ENCODE results near the gene KIF5A.
A peak's percentile ranks its signal among the peaks of the same experiment; 100 is the strongest.

The KIF5A gene

DNA sequence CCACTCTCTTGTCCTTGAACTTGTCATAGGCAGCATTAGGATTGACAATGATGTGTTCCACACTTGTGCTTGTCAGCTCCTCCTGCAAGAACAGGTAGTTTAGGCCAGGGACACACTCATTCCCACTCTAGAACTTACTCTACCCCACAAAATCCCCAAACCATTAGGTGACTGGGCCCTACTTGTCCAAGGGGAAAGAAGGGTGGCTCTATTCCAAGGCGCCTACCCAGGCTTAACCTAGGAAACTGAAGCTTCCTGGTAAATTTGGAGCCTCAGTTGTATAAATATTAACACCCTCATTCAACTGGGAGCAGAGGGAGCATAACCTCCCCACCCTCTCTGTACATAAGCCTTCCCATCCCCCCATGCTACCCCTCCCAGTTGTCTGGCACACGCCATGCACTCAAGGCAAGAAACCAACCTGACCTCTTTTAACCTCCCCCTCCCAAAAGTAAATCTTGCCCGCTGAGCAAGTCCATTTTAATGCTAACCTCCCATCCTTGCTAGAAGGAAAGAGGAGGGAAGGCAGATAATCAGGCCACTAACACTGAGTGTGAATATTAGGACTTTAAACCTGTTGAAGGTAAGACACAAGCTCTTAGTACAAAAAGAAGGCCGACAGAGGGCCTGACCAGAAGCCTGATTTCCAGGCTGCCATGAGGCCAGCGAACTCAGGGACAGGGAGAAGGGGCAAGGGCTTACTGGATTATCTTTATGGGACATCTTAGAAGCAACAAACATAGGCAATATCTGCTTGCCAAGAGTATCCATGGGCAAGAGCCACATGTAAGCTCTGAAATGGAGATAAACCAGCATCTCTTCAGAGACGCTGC, 13.9 kb upstream of the KIF5A start:
- DNase-seq, result no peak

DNA sequence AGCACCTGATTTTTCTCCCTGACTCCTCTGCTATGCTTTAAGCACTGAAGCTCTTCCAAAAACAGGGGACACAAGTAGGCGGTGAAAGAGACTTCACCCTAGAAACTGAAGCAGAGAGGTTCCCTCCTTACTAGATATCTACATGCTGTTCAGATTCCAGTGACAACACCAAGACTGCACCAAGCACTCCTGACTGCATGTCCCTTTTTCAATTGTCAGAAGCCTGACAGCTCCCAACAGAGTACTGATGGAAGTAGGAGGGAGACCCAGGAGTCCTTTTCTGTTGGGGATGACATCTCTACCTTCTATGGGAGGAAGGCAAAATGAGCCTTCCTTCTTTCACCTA, 13.3 kb upstream of the KIF5A start:
- DNase-seq, result no peak

DNA sequence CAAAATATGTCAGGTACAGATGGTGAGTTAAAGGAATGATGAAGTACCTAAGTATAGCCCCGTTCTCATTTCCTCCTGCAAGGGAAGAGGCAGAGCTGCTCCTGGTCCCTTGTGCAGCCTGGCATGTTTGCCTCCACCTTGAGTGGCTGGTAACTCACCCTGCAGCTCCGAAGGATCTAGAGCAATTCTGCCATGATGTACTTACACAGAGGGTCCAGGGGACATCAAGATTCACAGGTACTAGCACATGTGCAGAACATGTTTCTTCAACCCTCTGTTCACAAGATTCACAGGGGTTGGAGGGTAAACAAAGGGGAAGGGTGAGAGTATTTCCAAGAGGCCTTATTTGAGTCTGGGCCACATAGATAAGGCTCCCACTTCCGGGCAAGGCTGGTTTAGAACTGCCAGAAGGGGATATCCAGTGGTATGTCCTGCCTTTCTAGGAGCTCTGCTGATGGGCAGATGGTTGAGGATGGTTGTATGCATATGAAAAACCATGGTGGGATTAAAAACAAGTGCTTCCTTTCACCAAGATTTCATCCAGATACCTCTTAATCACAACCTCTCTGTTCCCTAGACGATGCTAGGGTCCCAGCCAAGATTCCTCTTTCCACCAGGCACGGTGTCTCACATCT, 10.6 kb upstream of the KIF5A start:
- DNase-seq, result no peak

DNA sequence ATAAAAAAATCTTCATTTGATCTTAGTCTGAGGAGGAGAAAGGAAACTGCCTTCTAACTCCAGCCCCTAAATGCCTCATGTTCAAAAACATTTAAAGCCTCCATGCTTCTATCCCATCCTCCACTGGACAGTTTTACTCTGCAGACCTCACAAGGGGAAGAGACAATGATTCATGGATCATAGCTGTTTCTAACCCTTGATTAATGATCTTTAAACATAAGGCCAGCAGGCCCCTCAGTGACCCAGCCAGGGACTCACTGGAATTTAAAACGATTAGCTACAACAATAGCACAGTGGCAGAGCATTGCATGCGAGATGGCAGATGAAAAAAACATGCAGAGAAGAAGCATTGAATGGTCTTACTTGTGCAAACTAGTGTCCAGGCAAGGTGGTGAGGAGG, 8.8 kb upstream of the KIF5A start:
- DNase-seq, result no peak

DNA sequence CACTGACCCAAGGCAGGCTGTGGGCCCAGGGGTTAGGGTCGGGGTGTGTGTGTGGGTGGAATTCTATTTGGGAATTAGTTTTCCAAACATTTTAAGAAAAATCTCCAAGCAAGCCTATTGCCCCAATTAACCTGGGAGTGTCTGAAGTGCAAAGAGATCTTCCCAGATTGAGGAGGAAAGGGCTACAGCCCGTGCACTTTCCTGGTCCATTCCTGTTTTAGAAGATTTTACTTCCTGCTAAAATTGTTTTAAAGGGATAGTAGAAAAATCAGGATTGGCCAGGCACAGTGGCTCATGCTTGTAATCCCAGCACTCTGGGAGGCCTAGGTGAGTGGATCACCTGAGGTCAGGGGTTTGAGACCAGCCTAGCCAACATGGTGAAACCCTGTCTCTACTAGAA, 8.1 kb upstream of the KIF5A start:
- no peak for DNase-seq

DNA sequence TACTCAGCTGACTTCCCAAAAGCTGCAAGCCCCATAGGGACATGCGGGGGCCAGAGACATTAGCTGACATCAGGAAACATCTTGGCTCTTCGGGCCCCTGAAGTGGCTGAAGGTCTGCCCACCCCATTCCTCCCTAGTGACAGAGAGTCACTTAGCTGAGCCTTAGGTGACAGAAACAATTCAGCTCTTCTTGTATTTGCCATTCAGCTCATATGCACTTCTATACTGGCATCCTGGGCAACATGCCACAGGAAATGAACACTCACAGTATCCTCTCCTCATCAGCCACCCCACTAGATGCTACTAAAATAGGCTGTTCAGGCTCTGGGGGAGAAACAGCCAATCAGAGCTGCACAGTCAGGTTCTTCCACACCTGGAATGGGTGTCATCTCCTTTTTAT, 6.3 kb upstream of the KIF5A start:
- no peak for DNase-seq

DNA sequence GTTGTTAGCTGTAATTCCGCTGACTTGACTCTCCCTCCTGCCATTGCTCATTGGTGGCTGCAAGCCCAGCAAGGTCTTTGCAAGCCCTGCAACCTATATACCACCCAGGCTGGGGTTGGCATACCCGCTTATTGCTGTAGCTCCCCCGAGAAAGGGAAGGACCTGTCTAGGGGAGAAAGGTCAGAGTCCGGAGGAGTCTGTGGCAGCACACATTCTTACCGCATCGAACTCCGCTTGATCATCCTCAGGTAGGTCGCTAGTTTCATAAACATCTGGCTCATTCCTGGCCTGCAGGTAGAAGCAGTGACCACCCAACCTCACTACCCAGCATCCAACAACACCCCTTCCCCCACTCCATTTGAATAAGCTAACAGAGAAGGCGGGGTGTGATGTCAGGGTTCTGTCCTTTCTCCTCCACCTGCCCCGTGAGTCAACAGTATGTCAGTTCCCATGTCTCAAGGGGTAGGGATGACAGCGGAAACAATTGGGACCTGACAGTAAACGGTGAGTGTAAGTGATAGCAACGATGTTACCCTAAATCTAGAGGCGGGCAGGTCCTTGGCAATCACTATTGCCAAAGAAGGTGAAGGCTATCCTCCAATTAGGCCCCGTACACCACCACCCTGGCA, 3.9 kb upstream of the KIF5A start:
- no peak for DNase-seq

DNA sequence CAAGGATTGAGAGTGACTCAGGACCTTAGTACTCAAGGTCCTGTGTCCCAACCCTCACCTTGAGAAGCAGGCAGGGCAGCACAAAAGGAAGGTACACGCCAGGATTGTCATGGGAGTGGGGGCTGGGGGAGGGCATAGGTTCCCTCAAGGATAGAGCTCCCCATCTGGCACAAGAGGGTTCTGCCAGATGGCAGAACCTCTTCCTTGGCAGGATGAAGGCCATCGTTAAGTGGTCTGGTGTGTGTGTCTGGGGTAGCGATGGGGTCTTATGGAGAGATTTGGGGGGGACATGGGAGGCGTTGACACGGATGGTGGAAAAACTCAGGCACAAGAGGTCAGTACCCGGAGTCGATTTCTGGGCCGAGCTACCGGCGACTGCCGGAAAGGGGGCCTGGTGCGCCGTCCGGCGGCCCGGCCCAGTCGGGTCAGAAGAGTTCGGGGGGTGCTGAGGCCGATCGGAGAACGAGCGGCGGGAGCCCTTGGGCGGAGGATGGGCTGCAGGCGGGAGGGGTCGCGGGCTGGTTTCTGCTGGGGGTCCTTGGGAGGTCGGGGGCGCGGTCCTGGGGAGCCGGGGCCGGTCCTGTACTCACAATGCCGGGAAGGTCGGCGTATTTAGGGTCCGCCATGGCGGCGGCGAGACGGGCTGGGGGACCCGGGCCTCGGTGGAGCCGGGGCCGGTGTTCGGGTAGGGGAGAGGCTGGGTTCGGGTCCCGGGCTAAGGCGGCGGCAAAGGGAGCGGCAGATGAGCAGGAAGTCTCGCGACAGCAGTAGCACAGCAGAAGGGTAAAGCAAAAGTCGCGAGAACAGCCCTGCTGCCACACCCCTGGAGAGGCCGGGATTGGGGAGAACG, 3.2 kb upstream of the KIF5A start, which contains the start of gene DCTN2:
TSS of gene DCTN2 (minus strand) at position 755 of the 850 bp plus-strand sequence. CDS start at position 626, 129 bp downstream.
- peak; percentile 89 for DNase-seq

DNA sequence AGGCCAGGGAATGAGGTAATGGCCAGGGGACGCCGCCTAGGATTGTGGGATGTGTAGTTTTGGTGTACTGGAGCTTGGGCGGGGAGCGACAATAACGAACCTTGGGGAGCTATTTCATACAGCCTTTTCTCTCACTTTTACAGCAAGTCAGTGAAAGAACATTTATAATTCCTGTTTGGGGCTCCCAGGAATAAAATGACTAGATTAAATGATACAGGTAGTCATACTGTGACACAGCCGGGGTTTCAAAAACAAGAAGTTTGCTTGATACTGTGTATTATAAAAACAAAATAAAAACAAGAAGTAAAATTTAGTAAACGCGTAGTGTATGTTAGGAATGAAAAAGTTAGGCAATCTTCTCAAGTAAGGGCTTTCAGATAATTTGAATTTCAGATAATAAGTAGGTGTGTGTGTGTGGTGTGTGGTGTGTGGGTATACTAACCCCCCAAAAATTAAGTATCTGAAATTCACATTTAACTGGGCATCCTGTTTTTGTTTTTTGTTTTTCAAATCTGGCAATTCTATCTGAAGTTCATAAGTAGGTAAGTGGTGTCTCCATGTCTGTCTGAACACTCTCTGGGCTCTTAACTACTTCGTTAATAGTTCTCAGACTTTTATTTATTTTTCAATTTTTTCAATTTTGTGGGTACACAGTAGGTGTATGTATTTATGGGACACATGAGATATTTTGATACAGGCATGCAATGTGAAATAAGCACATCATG, 2.4 kb upstream of the KIF5A start:
- no peak for DNase-seq

DNA sequence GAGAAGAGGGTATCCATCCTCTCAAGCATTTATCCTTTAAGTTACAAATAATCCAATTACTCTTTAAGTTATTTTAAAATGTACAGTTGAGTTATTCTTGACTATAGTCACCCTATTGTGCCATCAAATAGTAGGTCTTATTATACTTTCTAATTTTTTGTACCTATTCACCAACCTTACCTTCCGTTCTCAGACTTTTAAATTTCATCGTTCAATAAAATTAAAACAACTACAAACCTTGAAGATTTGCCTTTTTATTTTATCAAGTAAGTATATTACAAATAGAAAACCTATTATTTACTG, 1.9 kb upstream of the KIF5A start:
- no peak for DNase-seq

DNA sequence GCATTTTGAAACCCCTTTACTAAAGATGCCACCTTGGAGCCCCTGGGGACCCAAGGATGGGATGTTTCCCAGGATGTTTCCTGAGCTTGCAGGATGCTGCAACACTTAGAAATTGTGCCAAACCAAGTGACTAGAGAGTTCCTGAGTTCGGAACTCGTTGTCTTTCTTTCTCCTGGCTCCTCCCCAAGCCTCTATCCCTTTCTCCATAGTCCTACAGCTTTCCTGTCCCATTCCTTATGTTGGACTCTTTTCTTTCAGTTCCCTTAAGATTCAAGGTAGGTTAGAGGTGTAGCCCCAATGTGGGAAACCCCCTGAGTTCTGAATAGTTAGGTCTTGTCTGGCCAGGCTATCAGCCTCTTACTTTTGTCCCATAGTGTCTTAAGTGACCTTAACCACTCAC, 1.4 kb upstream of the KIF5A start:
- no peak for DNase-seq

DNA sequence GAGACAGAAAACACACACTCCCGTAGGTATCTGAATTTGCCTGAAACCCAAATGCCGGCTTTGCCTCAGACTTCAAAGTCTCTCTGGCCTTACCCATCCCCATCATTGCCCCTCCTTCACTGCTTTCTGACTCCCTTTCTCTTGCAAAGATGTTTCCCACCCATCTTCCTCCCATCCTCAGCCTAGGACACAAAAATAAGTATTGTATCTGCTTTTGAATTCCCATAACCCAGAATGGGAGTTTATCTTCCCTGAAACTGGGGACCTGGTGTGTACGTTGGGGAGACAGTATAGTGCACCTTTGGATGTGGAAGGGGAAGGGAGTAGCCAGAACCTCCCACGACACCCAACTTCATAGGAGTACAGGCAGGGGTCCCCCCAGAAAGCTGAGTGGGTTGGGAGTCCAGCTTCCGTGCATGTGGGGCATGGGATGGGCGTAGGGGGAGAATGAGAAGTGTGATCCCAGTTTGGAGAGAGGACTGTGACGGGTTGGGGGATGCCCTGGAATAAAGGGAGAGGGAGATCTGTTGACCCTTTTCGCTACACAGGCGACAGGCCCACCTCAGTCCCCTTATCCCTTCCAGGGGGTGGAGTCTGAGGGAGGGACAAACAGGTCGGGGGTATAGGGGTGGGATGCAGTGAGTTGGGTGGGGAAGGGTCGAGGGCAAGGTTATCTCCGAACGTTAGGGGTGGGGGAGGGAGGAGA, 488 bp upstream of the KIF5A start:
- DNase-seq, result no peak

DNA sequence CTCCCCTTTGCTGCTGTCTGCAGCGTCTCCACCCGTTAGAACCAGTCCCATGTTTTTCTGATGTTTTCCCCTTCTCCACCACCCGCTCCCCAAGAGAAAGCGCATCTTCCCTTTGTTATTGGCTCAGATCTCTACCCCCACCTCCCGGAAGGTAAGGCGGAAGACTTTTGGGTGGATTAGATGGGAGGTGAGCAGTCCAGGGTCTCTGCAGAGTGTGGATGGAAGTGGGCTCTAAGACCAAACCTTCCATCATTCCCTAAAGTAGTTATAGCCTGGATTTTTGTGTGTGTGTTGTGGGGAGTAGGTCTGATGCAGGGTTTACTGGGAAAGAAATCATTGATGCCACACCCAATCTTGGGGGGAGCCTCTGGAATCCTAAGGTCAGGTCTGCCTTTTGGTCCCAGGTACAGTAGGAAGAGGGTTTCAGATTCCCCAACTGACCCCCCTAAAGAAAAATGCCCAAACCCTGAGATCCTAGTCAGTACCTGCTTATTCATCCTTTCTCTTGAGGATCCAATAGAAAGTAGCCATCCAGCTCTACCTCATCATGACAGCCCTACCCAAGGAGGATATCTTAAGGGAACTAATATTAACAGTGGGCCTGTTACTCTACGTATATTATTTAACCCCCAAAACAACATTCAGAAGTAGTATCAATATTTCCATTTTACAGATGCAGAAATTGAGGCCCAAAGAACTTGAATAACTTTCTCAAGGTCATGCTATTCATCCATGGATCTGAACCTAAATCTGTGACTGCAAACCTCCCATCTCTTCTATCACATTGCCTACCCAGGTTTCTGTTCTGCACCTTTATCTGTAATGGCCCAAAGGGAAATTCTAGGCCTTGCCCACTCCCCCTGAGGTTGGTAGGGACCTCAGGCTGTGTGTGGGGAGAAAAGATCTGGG, 1.1 kb downstream of the KIF5A start:
- no peak for DNase-seq

DNA sequence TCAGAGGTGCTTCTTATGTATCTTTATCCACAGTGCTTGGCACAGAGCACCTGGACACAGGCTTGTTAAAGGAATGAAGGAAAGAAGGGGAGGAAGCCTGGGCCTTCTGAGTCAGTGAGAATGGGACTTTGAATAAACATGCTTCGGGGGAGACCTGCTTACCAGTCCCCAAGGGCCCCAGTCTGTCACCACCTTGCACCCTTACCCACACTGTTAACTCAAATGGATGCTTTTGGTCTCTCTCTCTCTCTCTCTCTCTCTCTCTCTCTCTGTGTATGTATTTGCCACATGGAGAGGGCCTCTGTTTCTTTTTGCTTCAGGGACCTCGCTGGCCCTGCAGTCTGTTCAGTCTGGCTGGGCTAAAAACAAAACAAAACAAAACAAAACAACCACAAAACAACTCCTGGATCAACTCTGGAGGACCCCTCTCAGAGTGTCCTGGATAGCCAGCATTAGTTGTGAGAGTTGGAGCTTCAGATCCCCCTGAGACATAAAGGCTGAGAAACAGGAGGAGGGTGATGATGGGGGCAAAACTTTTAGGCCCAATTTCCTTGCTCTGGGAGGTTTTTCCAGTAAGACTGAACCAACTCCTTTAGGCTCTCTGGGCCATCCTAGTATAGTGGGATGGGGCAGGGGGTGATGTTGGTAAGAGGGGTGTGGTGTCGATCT, 1.9 kb downstream of the KIF5A start:
- DNase-seq, result no peak

DNA sequence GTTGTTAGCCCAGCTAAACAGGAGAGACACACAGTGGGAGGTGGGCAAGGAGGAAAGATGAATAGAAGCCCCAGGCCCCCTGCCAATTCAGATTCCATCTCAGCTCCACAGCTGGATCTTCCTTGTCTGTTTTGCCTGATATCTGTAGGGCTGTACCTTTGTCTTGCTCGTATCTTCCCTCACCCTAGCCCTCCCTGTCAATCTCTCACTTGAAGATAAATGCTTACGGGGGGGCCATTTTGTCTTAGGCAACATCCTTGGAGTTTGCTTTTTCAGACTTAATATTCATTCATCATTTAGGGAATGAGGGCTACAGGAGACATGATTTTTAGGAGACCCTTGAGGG, 2.4 kb downstream of the KIF5A start:
- DNase-seq, result no peak

DNA sequence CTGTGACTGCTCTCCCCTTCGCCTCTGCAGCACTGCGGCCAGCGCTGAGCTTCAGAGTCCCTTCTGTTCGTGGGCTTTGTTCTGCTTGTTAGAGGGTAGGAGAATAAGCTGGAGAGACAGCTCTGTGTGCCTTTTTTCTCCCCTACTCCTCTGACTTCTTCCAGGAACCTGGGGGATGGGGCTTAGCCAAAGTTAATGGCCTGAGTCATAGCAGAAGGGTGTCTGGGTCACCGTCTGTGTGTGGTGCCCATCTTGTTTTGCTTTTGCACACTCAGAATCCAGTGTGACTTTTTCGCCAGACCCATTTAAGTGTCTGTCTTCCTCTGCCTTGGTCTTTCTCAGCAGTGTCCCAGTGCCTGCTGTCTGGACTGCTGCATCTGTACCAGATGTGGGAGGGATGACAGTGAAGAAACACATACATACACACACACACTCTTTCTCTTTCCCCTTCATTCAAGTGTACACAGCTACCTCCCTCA, 3.0 kb downstream of the KIF5A start:
- no peak for DNase-seq

DNA sequence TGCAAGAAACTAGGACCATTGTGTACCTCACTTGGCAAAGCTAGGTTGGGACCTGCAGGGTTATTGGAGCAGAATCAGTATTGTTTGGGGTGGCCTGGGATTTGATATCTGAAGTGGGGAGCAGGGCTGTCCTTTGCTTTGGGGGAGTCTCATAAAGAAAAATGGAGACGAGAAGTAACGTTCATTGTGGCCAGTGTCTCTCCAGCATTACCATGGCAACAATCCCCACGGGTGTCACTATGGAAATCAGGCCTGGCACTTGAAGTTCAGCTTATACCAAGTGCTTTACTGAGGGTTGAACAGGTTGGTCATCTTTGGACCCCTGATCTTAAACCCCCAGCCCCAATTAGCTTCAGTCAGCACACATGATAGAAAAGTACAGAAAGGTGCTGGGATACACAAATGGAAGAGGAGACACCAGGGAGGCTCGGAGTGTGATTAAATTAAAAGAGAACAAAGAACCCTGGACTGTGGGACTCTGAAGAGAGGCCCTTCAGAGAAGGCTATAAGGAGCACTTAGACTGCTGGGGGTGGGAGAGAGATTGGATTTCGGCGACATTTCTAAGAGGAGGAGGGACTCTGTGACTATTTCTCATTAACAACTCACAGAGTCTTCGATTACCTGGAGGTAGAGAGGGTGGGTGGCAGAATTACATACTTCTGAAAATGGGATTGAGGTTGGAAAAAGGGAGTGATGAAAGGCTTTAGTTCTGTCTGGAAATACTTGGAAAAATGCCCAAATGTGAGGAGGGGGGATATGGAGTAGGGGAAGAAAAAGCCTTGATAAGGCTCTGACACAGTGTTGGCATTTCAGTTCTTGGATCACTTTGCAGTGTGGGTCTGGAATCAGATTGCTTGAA, 3.7 kb downstream of the KIF5A start:
- DNase-seq, result no peak

DNA sequence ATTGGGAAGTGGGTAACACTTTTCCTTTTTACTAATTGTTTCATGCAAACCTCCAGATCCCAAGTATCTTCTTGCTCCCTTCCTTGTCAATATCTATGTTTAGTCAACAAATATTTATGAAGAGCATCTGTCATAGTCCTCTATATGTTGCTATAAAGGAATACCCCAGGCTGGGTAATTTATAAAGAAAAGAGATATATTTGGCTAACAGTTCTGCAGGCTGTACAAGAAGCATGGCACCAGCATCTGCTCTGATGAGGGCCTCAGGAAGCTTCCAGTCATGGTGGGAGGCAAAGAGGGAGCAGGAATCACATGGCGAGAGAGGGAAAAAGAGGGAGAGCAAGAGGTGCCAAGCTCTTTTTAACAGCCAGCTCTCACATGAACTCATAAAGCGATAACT, 4.6 kb downstream of the KIF5A start:
- no peak for DNase-seq

DNA sequence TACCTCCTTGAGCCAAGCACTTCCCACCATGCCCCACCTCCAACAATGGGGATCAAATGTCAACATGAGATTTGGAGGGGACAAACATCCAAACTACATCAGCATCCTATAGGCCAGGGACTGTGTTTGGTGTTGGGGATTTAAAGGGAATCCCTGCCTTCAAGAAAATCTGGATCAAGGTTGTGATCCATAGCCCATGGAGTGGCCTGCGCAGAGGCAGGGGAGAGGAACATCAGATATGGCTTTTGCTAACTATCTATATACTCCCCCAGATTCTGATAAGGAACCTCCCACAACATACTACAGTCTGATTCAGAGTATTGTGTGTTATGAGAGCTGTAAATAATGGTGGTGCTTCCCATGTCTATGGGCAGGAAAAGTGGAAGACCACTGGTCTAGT, 5.1 kb downstream of the KIF5A start:
- DNase-seq, result no peak

Measured in activated gamma-delta T cell treated with Interleukin-2 at 50 U/mL for 16 hours (primary cell).